ENCODE data around the gene ALDH8A1.

DNA sequence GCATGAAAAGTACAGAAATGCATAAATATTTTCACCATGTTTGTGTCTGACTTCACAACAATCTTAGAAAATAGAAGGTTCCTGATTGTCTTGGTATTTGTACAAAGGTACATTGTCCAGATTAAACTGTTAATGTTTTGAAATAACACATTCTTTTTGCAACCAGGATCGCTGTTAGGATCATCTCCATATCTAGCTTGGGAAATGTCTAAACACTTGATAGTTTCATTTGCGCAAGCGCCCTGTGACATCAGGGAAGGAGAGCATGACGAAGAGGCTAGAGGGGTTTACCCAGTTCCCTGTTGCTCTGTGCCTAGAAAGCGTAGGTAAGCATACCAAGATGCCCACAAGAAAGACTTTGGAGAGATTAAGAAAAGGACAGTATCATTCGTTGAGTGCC lies 19.4 kb downstream of the ALDH8A1 start:
- TF ChIP-seq, protein P1, sequence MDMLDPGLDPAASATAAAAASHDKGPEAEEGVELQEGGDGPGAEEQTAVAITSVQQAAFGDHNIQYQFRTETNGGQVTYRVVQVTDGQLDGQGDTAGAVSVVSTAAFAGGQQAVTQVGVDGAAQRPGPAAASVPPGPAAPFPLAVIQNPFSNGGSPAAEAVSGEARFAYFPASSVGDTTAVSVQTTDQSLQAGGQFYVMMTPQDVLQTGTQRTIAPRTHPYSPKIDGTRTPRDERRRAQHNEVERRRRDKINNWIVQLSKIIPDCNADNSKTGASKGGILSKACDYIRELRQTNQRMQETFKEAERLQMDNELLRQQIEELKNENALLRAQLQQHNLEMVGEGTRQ (IDR thresholded peaks at IDR 0.05; ENCODE audit: borderline replicate concordance, low read depth, low read length), result no peak
- TF ChIP-seq, protein P2, sequence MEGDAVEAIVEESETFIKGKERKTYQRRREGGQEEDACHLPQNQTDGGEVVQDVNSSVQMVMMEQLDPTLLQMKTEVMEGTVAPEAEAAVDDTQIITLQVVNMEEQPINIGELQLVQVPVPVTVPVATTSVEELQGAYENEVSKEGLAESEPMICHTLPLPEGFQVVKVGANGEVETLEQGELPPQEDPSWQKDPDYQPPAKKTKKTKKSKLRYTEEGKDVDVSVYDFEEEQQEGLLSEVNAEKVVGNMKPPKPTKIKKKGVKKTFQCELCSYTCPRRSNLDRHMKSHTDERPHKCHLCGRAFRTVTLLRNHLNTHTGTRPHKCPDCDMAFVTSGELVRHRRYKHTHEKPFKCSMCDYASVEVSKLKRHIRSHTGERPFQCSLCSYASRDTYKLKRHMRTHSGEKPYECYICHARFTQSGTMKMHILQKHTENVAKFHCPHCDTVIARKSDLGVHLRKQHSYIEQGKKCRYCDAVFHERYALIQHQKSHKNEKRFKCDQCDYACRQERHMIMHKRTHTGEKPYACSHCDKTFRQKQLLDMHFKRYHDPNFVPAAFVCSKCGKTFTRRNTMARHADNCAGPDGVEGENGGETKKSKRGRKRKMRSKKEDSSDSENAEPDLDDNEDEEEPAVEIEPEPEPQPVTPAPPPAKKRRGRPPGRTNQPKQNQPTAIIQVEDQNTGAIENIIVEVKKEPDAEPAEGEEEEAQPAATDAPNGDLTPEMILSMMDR (IDR thresholded peaks at IDR 0.05), result no peak
- TF ChIP-seq GATA2 (CRISPR knock-in tag; IDR thresholded peaks at IDR 0.05) (no peak), CHD2 (IDR thresholded peaks at IDR 0.05; ENCODE audit: low read length, partially characterized antibody) (no peak), TAF1 (IDR thresholded peaks at IDR 0.05; ENCODE audit: borderline replicate concordance, low read depth, low read length) (no peak)
